Lower lobe of right lung (tissue), 2 donors: ENCODE results near the gene TBL2. TPM values are rescaled to one million over a fixed set of nuclear protein-coding genes. Genes with fewer than 3 reads are reported as not detected.
"Not testable (repeated sequence)": the region's sequence is repeated elsewhere in the genome, so short reads cannot be mapped to it uniquely, and the experiment has no call there.

Experiments used
- ATAC-seq, 2 donors: fragments of 200-7000 bp; cut with Tn5 transposase; one replicate each; pipeline ENCODE4 v1.9.1; 2020 to 2022; ENCODE audit warnings: mild to moderate bottlenecking in 2 of 2, moderate library complexity in 2 of 2
- DNase-seq: peaks from one replicate; pipeline ENCODE4 v3.0.0-alpha.2; 2020
- H3K27ac ChIP-seq: fragments of 200-600 bp; one replicate; pipeline ENCODE4 v1.8.0; 2022
- H3K27me3 ChIP-seq: fragments of 200-600 bp; one replicate; pipeline ENCODE4 v1.8.0; 2022; ENCODE audit warnings: low read depth
- H3K36me3 ChIP-seq: fragments of 200-600 bp; one replicate; pipeline ENCODE4 v1.8.0; 2022; ENCODE audit warnings: mild to moderate bottlenecking
- H3K4me1 ChIP-seq: fragments of 200-600 bp; one replicate; pipeline ENCODE4 v1.8.0; 2022
- H3K4me3 ChIP-seq: fragments of 200-600 bp; one replicate; pipeline ENCODE4 v1.8.0; 2022; ENCODE audit warnings: mild to moderate bottlenecking
- H3K9me3 ChIP-seq: fragments of 200-600 bp; one replicate; pipeline ENCODE4 v1.8.0; 2022
- intact Hi-C: fragments of 100-400 bp; cut with DNase I; formaldehyde crosslinking; loops from one replicate; pipeline ENCODE4 v1.11.0; 2022
- total RNA-seq: library from RNA; stranded (reverse); fragmentation: NEBNext Ultra II Directional; extraction: Animal tissue kit (Norgen Biotek cat#: 25700); gene quantifications from one replicate; pipeline ENCODE4 v1.2.1, GENCODE V29; 2021
- TF ChIP-seq, protein P1 (sequence below): fragments of 200-600 bp; IDR thresholded peaks from one replicate; pipeline ENCODE4 v1.8.0; 2022; ENCODE audit warnings: antibody characterized with exemption, mild to moderate bottlenecking
- donor health status: DM: no; HTN: yes; CAD: no; lungs with severe emphysema.

Gene TBL2
- total RNA-seq, 1 donor from 2014 or later, result 27.9 TPM

- Histone ChIP-seq H3K4me1 (peaks cover 9% of the 10 kb centered on the region), H3K27ac (no peak overlapping the region), H3K9me3 (no peaks in the 10 kb centered on the region), H3K36me3 (peaks cover 71% of the 10 kb centered on the region), H3K27me3 (no peaks in the 10 kb centered on the region), H3K4me3 (no peak overlapping the region)
- ATAC-seq, result peak in 1 of 2 donors; percentile 11
- peak; percentile 31 for DNase-seq
- intact Hi-C loops, result no loop called here
- TF ChIP-seq, protein P1, sequence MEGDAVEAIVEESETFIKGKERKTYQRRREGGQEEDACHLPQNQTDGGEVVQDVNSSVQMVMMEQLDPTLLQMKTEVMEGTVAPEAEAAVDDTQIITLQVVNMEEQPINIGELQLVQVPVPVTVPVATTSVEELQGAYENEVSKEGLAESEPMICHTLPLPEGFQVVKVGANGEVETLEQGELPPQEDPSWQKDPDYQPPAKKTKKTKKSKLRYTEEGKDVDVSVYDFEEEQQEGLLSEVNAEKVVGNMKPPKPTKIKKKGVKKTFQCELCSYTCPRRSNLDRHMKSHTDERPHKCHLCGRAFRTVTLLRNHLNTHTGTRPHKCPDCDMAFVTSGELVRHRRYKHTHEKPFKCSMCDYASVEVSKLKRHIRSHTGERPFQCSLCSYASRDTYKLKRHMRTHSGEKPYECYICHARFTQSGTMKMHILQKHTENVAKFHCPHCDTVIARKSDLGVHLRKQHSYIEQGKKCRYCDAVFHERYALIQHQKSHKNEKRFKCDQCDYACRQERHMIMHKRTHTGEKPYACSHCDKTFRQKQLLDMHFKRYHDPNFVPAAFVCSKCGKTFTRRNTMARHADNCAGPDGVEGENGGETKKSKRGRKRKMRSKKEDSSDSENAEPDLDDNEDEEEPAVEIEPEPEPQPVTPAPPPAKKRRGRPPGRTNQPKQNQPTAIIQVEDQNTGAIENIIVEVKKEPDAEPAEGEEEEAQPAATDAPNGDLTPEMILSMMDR, result no peak
Measured at GRCh38 chr7:73570521-73570920, 7.9 kb downstream of the TBL2 start.

- peaks cover 58% of the 10 kb centered on the region for H3K36me3 ChIP-seq
- ATAC-seq, result no peak
- TF ChIP-seq, protein P1, result no peak
Measured at GRCh38 chr7:73569042-73569608, 9.3 kb downstream of the TBL2 start.

GRCh38 chr7:73567846-73568685, 10.3 kb downstream of the TBL2 start:
- Histone ChIP-seq H3K36me3 (peaks cover 48% of the 10 kb centered on the region), H3K4me3 (no peak overlapping the region), H3K4me1 (peaks cover 10% of the 10 kb centered on the region), H3K27me3 (no peaks in the 10 kb centered on the region), H3K27ac (no peak overlapping the region), H3K9me3 (no peaks in the 10 kb centered on the region)
- intact Hi-C loops, result no loop called here
- ATAC-seq (no peak), DNase-seq (no peak)
- TF ChIP-seq, protein P1, result no peak

More at GRCh38 chr7:73569042-73569608, 9.3 kb downstream of the TBL2 start:
- Histone ChIP-seq H3K27ac (no peak overlapping the region), H3K4me1 (peaks cover 10% of the 10 kb centered on the region), H3K27me3 (no peaks in the 10 kb centered on the region), H3K9me3 (no peaks in the 10 kb centered on the region), H3K4me3 (no peak overlapping the region)
- intact Hi-C loops, result no loop called here
- DNase-seq, result no peak

GRCh38 chr7:73567140-73567539, 11.2 kb downstream of the TBL2 start:
- peaks cover 10% of the 10 kb centered on the region for H3K4me1 ChIP-seq

DNA sequence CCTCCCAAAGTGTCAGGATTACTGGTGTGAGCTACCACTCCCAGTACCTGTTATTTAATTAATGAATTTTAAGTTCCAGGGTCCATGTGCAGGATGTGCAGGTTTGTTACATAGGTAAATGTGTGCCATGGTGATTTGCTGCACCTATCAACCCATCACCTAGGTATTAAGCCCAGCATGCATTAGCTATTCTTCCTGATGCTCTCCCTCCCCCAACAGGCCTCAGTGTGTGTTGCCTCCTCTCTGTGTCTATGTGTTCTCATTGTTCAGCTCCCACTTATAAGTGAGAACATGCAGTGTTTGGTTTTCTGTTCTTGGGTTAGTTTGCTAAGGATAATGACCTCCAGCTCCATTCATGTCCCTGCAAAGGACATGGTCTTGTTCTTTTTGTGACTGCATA, 11.9 kb downstream of the TBL2 start:
- H3K9me3 ChIP-seq, DNase-seq, H3K27me3 ChIP-seq, intact Hi-C loops, H3K4me1 ChIP-seq, ATAC-seq, H3K27ac ChIP-seq: not testable (repeated sequence)
- Histone ChIP-seq H3K4me3 (peak overlapping the region; percentile 44), H3K36me3 (peaks cover 31% of the 10 kb centered on the region)

More at GRCh38 chr7:73567140-73567539, 11.2 kb downstream of the TBL2 start:
- TF ChIP-seq, protein P1, result no peak
- Histone ChIP-seq H3K27me3 (no peaks in the 10 kb centered on the region), H3K4me3 (no peak overlapping the region), H3K9me3 (no peaks in the 10 kb centered on the region), H3K27ac (no peak overlapping the region), H3K36me3 (peaks cover 38% of the 10 kb centered on the region)
- ATAC-seq (no peak), DNase-seq (no peak)
- intact Hi-C loops, result no loop called here
